GM04503 (cell line): Measurements from ENCODE around the gene SUFU.
"Not testable (repeated sequence)": the region's sequence is repeated elsewhere in the genome, so short reads cannot be mapped to it uniquely, and the experiment has no call there.

Experiments used
- DNase-seq: peaks from one replicate; pipeline ENCODE4 v3.0.0-alpha.2; 2012; ENCODE audit warnings: low read depth

The SUFU gene

DNA sequence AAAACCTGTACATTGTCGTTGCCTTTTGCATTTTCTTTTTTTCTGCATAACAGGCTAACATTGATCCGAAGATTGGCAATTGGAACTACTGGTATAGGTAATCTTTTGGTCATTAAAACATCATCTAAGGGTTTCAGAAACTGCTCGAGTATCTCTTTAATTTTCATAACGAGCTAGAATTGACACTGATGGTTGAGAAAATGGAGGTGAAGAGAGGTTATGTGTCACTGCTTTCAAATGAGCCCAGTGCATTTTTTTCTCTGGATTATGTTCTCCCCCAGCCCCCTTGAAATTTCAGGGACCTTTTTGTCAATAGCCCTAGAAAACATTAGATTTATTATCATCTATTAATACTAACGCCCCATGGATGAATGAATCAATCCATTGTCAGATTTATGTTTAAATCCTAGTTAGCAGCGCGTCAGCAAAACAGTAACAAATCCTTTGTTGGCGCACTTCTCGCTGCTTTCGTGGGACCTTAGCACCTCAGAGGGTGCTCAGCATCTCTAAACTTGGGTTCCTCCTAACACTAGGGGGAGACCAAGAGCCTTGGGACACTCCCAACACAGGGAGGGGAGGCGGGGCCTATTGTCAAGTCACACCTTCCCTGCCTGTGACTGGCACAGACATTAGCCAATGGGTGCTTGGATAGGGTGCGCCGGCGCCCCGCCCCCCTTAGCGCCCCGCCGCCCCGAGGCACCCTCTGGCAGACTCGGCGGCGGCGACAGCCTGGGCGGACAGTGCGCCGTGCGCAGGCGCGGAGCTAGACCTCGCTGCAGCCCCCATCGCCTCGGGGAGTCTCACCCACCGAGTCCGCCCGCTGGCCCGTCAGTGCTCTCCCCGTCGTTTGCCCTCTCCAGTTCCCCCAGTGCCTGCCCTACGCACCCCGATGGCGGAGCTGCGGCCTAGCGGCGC, at the start of gene SUFU:
Gene SUFU, plus strand, starts transcription at position 709 of the 915 bp plus-strand sequence. Its CDS starts 181 bp downstream, at position 890.
- DNase-seq, result peak; percentile 87

- not testable (repeated sequence) for DNase-seq
These were observed 48.9 kb upstream of the SUFU start for GRCh38 chr10:102454662-102455487.

GRCh38 chr10:102455893-102456471, 47.8 kb upstream of the SUFU start:
- no peak for DNase-seq

DNA sequence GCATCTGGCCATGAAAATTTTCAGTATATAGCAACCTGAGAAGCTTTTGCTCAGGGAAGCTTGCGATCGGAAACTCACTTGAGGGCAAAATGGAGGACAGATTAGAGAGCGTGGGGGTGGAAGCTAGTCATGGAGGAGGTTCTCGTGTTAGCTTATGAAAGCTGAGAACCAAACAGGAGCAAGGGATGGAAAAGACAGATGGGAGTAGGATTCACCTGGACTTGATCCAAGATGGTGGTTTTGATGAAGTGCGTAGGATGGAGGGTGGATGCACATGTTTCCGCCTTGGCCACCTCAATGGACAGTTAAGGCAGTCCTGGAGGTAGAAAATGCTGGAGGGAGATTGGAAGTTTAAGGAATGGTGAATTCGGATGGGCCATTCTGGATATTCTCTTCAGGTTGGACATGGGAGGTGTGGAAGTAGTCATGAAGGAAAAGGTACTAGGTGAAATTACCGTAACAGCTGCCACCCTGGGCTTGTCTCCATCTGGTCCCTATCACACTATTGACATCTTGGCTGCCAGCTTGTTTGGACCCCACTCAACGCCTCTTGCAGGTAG, 46.1 kb upstream of the SUFU start:
- no peak for DNase-seq

GRCh38 chr10:102458656-102459055, 45.1 kb upstream of the SUFU start:
- DNase-seq, result no peak

DNA sequence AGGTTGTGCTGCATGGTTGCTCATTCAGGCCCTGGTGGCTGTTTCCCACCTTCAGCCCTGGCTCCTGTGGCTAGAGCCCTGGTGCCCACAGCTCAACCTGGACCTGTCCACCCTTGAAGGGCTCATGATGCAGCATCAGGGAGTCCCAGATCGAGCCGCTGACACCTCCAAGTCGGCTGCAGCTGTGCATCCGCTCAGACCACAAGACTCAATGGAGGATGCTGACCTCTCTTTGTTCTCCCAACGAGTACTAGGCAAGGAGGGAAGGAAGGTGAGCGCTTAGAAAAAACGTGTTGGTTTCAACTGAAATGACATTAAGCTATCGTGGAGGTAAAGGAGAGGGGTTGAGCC, 43.0 kb upstream of the SUFU start:
- DNase-seq, result no peak

DNA sequence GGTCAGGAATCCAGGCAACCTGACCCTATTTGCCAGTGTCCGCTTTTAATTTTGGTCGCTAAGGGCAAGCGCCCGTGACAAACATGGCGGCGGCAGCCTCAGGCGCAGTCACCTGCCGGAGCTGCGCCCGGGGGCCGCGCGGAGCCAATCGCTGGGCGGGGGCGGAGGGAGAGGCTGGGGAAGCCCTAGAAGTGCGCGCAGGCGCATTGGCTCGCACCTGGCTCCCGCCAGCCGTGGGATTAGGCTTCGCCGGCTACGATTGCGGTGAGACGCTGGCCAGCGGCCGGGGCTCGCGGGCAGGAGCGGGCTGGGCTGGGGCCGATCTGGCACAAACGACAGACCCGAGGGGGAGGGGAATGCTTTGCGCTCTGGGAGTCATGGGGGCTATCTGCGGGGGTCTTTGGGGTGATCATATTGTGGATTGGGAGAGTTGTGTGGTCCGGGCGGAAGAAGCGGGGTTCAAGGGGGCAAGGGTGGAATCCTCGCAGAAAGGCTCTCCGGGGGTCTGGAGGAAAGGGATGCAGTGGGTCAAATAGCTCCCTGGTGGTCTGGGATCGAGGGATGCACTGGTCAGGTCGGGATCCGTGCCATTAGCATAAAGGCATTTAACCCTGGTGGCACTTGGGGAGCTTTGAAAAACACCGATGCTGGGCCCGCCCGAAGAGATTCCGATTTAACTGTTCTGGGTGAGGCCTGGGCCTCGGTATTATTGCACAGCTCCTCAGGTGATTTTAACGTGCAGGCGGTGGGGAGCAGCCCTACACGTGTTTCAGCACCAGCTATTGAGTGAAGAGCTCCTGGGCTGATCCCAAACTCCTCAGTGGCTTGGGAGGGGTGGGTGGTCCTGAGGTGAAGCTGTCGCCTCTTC, 42.4 kb upstream of the SUFU start:
- no peak for DNase-seq

DNA sequence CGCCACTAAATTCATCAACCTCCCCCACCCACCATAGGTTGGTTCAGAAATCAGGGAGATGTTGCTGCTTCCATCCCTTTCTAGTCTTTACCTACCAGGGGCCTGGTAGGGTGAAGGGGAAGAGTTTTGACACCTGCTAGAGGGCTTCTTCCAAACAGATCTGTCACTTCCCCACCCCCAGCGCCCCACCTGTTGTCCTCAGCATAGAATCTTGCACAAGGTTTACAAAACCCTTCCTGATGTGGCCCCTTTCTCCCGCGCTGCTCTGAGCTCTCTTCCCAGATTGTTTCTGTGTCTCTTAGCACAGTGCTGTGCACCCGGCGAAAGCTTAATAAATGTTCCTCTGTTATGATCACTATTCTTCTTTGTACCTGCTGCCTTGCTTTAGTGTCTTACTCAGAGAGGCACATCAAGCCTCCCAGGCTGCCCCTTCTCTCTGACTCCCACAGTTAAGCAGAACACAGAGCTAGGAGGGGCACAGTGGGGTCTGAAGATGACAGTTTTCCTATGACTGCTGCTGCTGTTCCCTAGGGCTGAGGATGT, 41.2 kb upstream of the SUFU start:
- no peak for DNase-seq

GRCh38 chr10:102463983-102464382, 39.8 kb upstream of the SUFU start:
- DNase-seq, result no peak

- no peak for DNase-seq
These were observed 38.3 kb upstream of the SUFU start for GRCh38 chr10:102465466-102465865.

DNA sequence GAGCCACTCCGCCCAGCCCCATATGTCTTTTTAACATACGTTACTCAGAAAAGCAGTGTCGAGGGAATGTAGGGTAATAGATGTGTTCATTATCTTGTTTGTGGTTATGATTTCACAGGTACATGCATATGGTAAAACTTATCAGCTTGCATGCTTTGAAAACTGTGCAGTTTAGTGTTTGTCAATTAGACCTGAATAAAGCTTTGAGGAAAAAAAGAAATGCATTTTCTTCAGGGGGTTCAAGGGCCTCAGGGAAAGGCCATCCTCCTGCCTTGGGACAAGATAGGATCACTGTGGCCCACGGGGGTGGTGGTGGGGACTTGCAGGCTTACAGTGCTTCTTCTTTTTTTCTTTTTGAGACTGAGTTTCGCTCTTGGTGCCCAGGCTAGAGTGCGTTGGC, 36.5 kb upstream of the SUFU start:
- DNase-seq, result no peak

DNA sequence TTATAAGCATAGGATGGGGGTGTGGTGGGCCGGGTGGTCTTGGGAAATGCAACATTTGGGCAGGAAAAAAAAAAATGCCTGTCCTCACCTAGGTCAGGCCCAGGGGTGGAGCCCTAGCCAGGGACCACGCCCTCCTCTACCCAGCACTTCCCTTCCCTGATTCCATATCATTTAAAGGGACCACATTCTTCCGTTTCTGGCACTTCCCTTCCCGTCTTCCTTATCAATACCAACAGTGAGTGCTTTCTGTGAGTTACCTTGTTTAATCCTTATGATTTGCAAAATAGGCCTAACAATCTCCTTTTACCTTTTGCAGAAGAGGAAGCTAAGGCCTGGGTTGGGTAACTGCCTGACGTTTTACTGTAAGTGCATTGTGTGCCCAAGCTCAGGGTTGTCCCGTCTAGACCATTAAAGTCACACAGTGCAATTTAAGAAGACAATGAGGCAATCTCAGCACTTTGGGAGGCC, 35.8 kb upstream of the SUFU start:
- DNase-seq, result no peak

GRCh38 chr10:102468683-102469082, 35.1 kb upstream of the SUFU start:
- no peak for DNase-seq

DNA sequence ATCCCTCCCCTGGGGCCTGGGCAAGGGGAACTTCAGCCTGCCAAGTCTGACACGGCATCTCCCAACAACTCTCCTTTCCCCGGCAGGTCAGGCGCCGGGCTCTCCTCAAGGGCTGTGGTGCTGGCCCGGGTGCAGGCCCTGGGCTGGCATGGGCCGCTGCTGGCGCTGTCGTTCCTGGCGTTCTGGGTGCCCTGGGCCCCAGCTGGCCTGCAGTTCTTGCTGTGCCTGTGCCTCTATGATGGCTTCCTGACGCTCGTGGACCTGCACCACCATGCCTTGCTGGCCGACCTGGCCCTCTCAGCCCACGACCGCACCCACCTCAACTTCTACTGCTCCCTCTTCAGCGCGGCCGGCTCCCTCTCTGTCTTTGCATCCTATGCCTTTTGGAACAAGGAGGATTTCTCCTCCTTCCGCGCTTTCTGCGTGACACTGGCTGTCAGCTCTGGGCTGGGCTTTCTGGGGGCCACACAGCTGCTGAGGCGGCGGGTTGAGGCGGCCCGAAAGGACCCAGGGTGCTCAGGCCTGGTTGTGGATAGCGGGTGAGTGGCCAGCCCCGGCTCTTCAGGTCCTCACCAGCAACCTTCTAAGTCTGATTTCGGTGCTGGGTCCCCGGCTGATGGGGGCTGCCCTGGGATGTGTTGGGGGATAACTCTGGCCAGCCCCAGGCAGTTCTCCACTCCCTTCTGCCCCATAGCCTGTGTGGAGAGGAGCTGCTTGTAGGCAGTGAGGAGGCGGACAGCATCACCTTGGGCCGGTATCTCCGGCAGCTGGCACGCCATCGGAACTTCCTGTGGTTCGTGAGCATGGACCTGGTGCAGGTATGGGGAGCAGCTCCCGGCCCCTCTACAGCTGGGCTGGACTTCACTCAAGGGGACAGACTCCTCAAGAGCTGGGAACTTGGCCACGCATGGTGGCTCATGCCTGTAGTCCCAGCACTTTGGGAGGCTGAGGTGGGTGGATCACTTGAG, 32.9 kb upstream of the SUFU start:
- no peak for DNase-seq

DNA sequence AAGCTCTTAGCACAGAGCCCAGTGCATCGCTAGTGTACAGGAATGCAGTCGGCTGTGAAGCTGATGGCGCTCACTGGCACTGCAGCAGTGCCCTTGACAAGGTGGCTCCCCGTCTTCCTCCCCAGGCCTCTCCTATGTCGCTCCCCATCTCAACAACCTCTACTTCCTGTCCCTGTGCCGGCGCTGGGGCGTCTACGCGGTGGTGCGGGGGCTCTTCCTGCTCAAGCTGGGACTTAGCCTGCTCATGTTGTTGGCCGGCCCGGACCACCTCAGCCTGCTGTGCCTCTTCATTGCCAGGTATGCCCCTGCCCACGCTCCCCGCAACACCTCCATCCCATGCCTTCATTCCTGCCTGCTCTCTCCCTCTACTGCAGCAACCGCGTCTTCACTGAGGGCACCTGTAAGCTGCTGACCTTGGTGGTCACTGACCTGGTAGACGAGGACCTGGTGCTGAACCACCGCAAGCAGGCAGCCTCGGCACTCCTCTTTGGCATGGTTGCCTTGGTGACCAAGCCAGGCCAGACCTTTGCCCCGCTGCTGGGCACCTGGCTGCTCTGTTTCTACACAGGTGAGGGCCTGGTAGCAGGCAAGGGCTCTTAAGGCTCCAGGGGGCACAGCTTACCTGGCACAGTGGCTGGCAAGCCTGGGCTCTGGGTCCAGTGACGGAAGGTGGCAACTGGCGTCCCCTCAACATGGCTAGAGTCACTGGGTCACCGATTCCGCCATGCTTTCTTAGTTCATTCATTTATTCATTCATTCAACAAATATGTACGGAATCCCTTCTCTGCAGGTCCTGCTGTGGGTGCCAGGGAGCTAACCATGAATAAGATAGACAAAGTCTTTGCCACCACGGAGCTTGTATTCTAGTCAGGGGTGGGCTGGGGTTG, 30.1 kb upstream of the SUFU start:
- DNase-seq, result no peak

- no peak for DNase-seq
These were observed 28.2 kb upstream of the SUFU start for GRCh38 chr10:102475451-102476040.

DNA sequence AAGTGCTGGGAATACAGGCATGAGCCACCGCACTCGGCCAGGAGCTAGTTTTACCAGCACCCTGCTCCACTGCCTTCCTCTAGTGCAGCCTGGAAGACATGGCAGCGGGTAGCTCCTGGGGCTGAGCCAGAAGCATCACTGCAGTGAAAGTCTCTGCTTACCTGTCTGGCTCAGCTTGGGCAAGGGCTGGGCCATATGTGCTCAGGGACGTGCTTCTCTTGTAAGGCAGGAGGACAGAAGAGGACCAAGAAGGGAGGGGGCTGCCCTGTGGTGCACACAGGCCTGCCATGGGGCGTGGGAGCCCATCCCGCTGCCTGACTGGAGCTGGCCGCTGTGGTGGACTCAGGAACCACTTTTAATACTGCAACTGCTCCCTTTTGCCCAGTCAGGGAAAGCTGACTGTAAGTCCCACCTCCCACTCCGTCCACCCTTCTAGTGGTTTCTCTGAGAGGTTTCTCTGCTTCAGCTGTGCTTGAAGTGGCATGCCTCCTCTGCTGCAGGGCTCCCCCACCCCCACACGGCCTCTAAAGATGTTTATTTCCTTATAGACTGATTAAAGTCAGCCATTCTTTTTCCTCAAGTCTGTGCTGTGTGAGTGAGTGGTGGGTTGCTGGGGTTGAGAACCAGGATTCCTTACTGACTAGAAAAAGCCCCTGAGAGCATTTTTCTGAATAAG, 27.2 kb upstream of the SUFU start:
- DNase-seq, result no peak

- DNase-seq, result no peak
These were observed 24.1 kb upstream of the SUFU start for GRCh38 chr10:102479651-102480050.
